MM.1S (cell line): Measurements from ENCODE around the gene CDC23.
A peak's percentile ranks its signal among the peaks of the same experiment; 100 is the strongest.

Experiments used
- DNase-seq: peaks from one replicate; pipeline ENCODE4 v3.0.0-alpha.2; 2015
- H2AFZ ChIP-seq: fragments of 300-600 bp; sonication (generic); 2 replicates; pipeline ENCODE4 v1.6.0; 2016; ENCODE audit warnings: antibody characterized with exemption, low read length
- H3F3A ChIP-seq: fragments of 300-600 bp; sonication (generic); 2 replicates; pipeline ENCODE4 v1.6.1; 2016; ENCODE audit warnings: mild to moderate bottlenecking, antibody characterized with exemption, low read length, moderate library complexity, mixed read lengths; ENCODE audit not compliant: insufficient read depth
- H3K27ac ChIP-seq: fragments of 300-600 bp; sonication (generic); 2 replicates; pipeline ENCODE4 v1.5.1; 2016; ENCODE audit warnings: mild to moderate bottlenecking, low read length
- H3K27me3 ChIP-seq: fragments of 300-600 bp; sonication (generic); replicated peaks from 2 replicates; pipeline ENCODE4 v1.6.0; 2016; ENCODE audit warnings: low read length; ENCODE audit not compliant: insufficient read depth
- H3K36me3 ChIP-seq: fragments of 300-600 bp; sonication (generic); replicated peaks from 2 replicates; pipeline ENCODE4 v1.6.1; 2016; ENCODE audit warnings: mild to moderate bottlenecking, low read length, mixed read lengths; ENCODE audit not compliant: insufficient read depth
- H3K4me1 ChIP-seq: fragments of 300-600 bp; sonication (generic); 2 replicates; pipeline ENCODE4 v1.6.1; 2016; ENCODE audit warnings: low read length, mixed read lengths
- H3K4me2 ChIP-seq: fragments of 300-600 bp; sonication (generic); 2 replicates; pipeline ENCODE4 v1.6.0; 2016; ENCODE audit warnings: low read depth, low read length
- H3K4me3 ChIP-seq: fragments of 300-600 bp; sonication (generic); 2 replicates; pipeline ENCODE4 v1.5.1; 2016; ENCODE audit warnings: low read length, mixed read lengths
- H3K79me2 ChIP-seq: fragments of 300-600 bp; sonication (generic); 2 replicates; pipeline ENCODE4 v1.6.1; 2016; ENCODE audit warnings: mixed run types, low read length, mixed read lengths
- H3K9ac ChIP-seq: fragments of 300-600 bp; sonication (generic); 2 replicates; pipeline ENCODE4 v1.6.1; 2016; ENCODE audit warnings: low read length, mixed read lengths
- H3K9me2 ChIP-seq: fragments of 300-600 bp; sonication (generic); replicated peaks from 2 replicates; pipeline ENCODE4 v1.6.1; 2016; ENCODE audit warnings: mild to moderate bottlenecking, low read length, mixed read lengths; ENCODE audit not compliant: insufficient read depth
- H3K9me3 ChIP-seq: fragments of 300-600 bp; sonication (generic); replicated peaks from 2 replicates; pipeline ENCODE4 v1.6.1; 2016; ENCODE audit warnings: mild to moderate bottlenecking, low read length, mixed read lengths; ENCODE audit not compliant: insufficient read depth
- H4K20me1 ChIP-seq: fragments of 300-600 bp; sonication (generic); 2 replicates; pipeline ENCODE4 v1.6.1; 2016; ENCODE audit warnings: mild to moderate bottlenecking, low read length, moderate library complexity, mixed read lengths; ENCODE audit not compliant: insufficient read depth
- EZH2 ChIP-seq: fragments of 300-600 bp; sonication (generic); optimal IDR thresholded peaks from 2 replicates; pipeline ENCODE3; 2017; ENCODE audit warnings: low read depth, mild to moderate bottlenecking, antibody characterized with exemption, low read length, mixed read lengths
- EZH2phosphoT487 ChIP-seq: fragments of 300-600 bp; sonication (generic); IDR thresholded peaks from 2 replicates; pipeline ENCODE4 v1.6.1; 2018; ENCODE audit warnings: antibody characterized with exemption, low read length
- TF ChIP-seq, protein P1 (sequence below): fragments of 300-600 bp; sonication (generic); IDR thresholded peaks from 2 replicates; pipeline ENCODE4 v1.5.1; 2016; ENCODE audit warnings: antibody characterized with exemption, low read length, mixed read lengths

Gene CDC23

DNA sequence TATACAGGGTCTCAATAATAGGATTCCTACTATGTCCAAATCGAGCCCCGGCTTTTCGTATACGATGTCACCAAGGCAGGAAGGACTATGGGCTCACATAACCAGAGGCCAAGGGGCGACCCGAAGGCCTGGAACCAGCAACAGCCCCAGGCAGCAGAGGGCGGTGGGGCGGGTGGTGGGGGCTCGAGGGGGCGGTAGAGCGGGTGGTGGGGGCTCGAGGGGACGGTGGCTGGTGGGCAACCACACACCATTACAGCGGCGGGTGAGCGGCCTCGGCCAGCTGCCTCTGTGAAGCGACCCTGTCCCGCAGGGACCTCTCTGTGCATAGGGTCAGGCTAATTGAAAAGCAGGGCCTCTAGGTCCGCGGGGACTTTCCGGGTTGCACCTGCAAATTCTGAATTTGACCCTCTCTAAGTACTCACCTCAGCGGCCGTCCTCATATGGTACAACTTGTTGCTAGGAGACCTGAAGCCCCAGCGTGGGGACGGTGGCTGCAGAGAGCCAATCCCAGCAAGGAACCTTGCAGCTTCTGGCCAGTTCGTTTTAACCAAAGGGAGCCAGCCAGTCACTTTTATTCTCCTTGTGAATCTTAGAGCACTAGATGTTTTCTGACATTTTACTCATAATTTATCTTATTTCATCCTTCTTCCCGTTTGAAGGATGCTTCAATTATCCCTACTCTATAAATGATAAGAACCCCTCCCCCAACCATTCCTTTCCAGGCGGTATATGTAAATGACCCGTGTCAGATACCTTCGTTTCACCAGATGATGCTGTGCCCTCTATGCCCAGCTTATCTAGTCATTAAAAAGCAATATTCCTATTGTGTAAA lies 74.0 kb downstream of the CDC23 start, which contains the start of gene NME5:
TSS of gene NME5 (minus strand) at position 480 of the 832 bp plus-strand sequence. CDS start 648 bp downstream, outside the sequence.
- no peaks in the 10 kb centered on the region for H3K36me3 ChIP-seq
- H3K4me1 ChIP-seq: no peaks in the 10 kb centered on the region
- peak; percentile 75 for DNase-seq
- peak within 1 kb of the TSS; percentile 40 for H3K4me3 ChIP-seq
- no peaks in the 10 kb centered on the region for H3K27me3 ChIP-seq
- no peak for TF ChIP-seq EZH2phosphoT487
- no peak for TF ChIP-seq EZH2
- TF ChIP-seq, protein P1, sequence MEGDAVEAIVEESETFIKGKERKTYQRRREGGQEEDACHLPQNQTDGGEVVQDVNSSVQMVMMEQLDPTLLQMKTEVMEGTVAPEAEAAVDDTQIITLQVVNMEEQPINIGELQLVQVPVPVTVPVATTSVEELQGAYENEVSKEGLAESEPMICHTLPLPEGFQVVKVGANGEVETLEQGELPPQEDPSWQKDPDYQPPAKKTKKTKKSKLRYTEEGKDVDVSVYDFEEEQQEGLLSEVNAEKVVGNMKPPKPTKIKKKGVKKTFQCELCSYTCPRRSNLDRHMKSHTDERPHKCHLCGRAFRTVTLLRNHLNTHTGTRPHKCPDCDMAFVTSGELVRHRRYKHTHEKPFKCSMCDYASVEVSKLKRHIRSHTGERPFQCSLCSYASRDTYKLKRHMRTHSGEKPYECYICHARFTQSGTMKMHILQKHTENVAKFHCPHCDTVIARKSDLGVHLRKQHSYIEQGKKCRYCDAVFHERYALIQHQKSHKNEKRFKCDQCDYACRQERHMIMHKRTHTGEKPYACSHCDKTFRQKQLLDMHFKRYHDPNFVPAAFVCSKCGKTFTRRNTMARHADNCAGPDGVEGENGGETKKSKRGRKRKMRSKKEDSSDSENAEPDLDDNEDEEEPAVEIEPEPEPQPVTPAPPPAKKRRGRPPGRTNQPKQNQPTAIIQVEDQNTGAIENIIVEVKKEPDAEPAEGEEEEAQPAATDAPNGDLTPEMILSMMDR: no peak
- H4K20me1 ChIP-seq: no peaks in the 10 kb centered on the region
- H3K9ac ChIP-seq: no peak within 1 kb of the TSS; the same call in 1 of the 2 replicates
- no peaks in the 10 kb centered on the region for H3K79me2 ChIP-seq
- no peak within 1 kb of the TSS for H3K27ac ChIP-seq
- no peaks in the 10 kb centered on the region for H3K9me2 ChIP-seq
- peak within 1 kb of the TSS; percentile 49 for H3K4me2 ChIP-seq
- H2AFZ ChIP-seq: peak within 1 kb of the TSS; percentile 52
- H3F3A ChIP-seq: no peaks in the 10 kb centered on the region
- H3K9me3 ChIP-seq: no peaks in the 10 kb centered on the region
